ENCODE data around the gene PLXNA4. TPM values are rescaled to one million over a fixed set of nuclear protein-coding genes. Genes with fewer than 3 reads are reported as not detected.

The PLXNA4 gene
- polyA plus RNA-seq, 1 donor (not counting 4 experiments of a cell fraction or from before 2014, with no cell fraction given), result 0.01 TPM

GRCh38 chr7:132113536-132114371, 462.5 kb downstream of the PLXNA4 start:
- dilution Hi-C loops (cut with MboI; ENCODE audit: extremely low pct_ligation_motif_present, low sequenced_read_pairs), result no loop called here
- no peaks in the 10 kb centered on the region for H3K9me1 ChIP-seq (ENCODE audit: control insufficient read depth, extremely low read depth, insufficient read depth, low read length)
- H4K20me1 ChIP-seq (ENCODE audit: control insufficient read depth, extremely low read depth, insufficient read depth, low read length), result no peaks in the 10 kb centered on the region
- no peak overlapping the region for H3K4me3 ChIP-seq (ENCODE audit: control insufficient read depth in 2 of 3, extremely low read depth in 1 of 3, insufficient read depth in 2 of 3, low read depth in 1 of 3, low read length in 3 of 3)
- no peak overlapping the region for H3K27ac ChIP-seq (ENCODE audit: control insufficient read depth, insufficient read depth, low read length)
- H3K27me3 ChIP-seq (ENCODE audit: control insufficient read depth, extremely low read depth, insufficient read depth, low read length), result no peaks in the 10 kb centered on the region
- no peaks in the 10 kb centered on the region for H3K36me3 ChIP-seq (ENCODE audit: control insufficient read depth in 2 of 2, extremely low read depth in 1 of 2, insufficient read depth in 2 of 2, low read length in 2 of 2)
- no peaks in the 10 kb centered on the region for H3K9me3 ChIP-seq (ENCODE audit: control insufficient read depth, low read depth, low read length)
- peaks cover 22% of the 10 kb centered on the region for H3K4me1 ChIP-seq (ENCODE audit: control insufficient read depth, extremely low read depth, insufficient read depth, low read length)
- no peaks in the 10 kb centered on the region for H3K79me2 ChIP-seq (ENCODE audit: control insufficient read depth, insufficient read depth, low read length)
- TF ChIP-seq EZH2 (IDR thresholded peaks at IDR 0.05; ENCODE audit: low read length), result no peak
- peak in 1 of 3 experiments; percentile 13 for TF ChIP-seq CTCF (optimal IDR thresholded peaks at IDR 0.05 in 1 of 3, IDR thresholded peaks at IDR 0.05 in 1 of 3, conservative IDR thresholded peaks at IDR 0.05 in 1 of 3; ENCODE audit: extremely low read depth in 1 of 3, insufficient read depth in 2 of 3, low read length in 3 of 3)
- DNase-seq (ENCODE audit: low read depth, low spot score) (no peak), FAIRE-seq (no peak)
- no peak overlapping the region for H3K9ac ChIP-seq (ENCODE audit: control insufficient read depth, extremely low read depth, insufficient read depth, low read length)
- H3K4me2 ChIP-seq (ENCODE audit: control insufficient read depth, extremely low read depth, insufficient read depth, low read depth, low read length), result no peak overlapping the region
- no peak overlapping the region for H2AFZ ChIP-seq (ENCODE audit: control insufficient read depth, low read length)

- Histone ChIP-seq H3K9ac (ENCODE audit: control insufficient read depth, extremely low read depth, insufficient read depth, low read length) (no peak overlapping the region), H3K9me1 (ENCODE audit: control insufficient read depth, extremely low read depth, insufficient read depth, low read length) (no peaks in the 10 kb centered on the region), H3K27ac (ENCODE audit: control insufficient read depth, insufficient read depth, low read length) (no peak overlapping the region), H3K79me2 (ENCODE audit: control insufficient read depth, insufficient read depth, low read length) (no peaks in the 10 kb centered on the region), H3K36me3 (ENCODE audit: control insufficient read depth in 2 of 2, extremely low read depth in 1 of 2, insufficient read depth in 2 of 2, low read length in 2 of 2) (no peaks in the 10 kb centered on the region), H3K9me3 (ENCODE audit: control insufficient read depth, low read depth, low read length) (no peaks in the 10 kb centered on the region), H3K4me3 (ENCODE audit: control insufficient read depth in 2 of 3, extremely low read depth in 1 of 3, insufficient read depth in 2 of 3, low read depth in 1 of 3, low read length in 3 of 3) (no peak overlapping the region), H3K4me2 (ENCODE audit: control insufficient read depth, extremely low read depth, insufficient read depth, low read depth, low read length) (no peak overlapping the region), H2AFZ (ENCODE audit: control insufficient read depth, low read length) (no peak overlapping the region), H4K20me1 (ENCODE audit: control insufficient read depth, extremely low read depth, insufficient read depth, low read length) (no peaks in the 10 kb centered on the region), H3K4me1 (ENCODE audit: control insufficient read depth, extremely low read depth, insufficient read depth, low read length) (peaks cover 19% of the 10 kb centered on the region), H3K27me3 (ENCODE audit: control insufficient read depth, extremely low read depth, insufficient read depth, low read length) (no peaks in the 10 kb centered on the region)
- TF ChIP-seq EZH2 (IDR thresholded peaks at IDR 0.05; ENCODE audit: low read length) (no peak), CTCF (optimal IDR thresholded peaks at IDR 0.05 in 1 of 3, IDR thresholded peaks at IDR 0.05 in 1 of 3, conservative IDR thresholded peaks at IDR 0.05 in 1 of 3; ENCODE audit: extremely low read depth in 1 of 3, insufficient read depth in 2 of 3, low read length in 3 of 3) (no peak)
- no peak for DNase-seq (ENCODE audit: low read depth, low spot score)
- no peak for FAIRE-seq
- dilution Hi-C loops (cut with MboI; ENCODE audit: extremely low pct_ligation_motif_present, low sequenced_read_pairs), result no loop called here
Observed at GRCh38 chr7:132112657-132113056, 463.6 kb downstream of the PLXNA4 start.

All from keratinocyte (primary cell).